SK-N-SH treated with all-trans-retinoic acid at 6 μM for 48 hours (cell line): ENCODE data around the gene SLC25A41.

ENCODE experiments used
- CSDC2 ChIP-seq: fragments of 250-450 bp; sonication (Bioruptor Pico); IDR thresholded peaks from 2 replicates; pipeline ENCODE4 v1.5.0; 2020; ENCODE audit warnings: mild to moderate bottlenecking, moderate library complexity
- ISL1 ChIP-seq: fragments of 250-450 bp; sonication (Bioruptor Pico); IDR thresholded peaks from 2 replicates; pipeline ENCODE4 v2.1.2; 2022; ENCODE audit warnings: mild to moderate bottlenecking, moderate library complexity
- TSHZ2 ChIP-seq: fragments of 250-450 bp; sonication (Bioruptor Pico); IDR thresholded peaks from 2 replicates; pipeline ENCODE4 v1.5.0; 2020; ENCODE audit warnings: mild to moderate bottlenecking, moderate library complexity
- ZFP30 ChIP-seq: fragments of 450-650 bp; formaldehyde crosslinking; IDR thresholded peaks from 2 replicates; pipeline ENCODE4 v1.5.0; 2022; ENCODE audit warnings: mild to moderate bottlenecking, moderate library complexity
- ZNF565 ChIP-seq: fragments of 450-650 bp; formaldehyde crosslinking; conservative IDR thresholded peaks from 2 replicates; pipeline ENCODE4 v1.5.0; 2020; ENCODE audit warnings: low read depth, mild to moderate bottlenecking, moderate library complexity
- ZNF70 ChIP-seq: fragments of 450-650 bp; formaldehyde crosslinking; IDR thresholded peaks from 2 replicates; pipeline ENCODE4 v1.5.0; 2020; ENCODE audit warnings: mild to moderate bottlenecking, moderate library complexity

- TF ChIP-seq TSHZ2 (CRISPR knock-in tag) = no peak
- TF ChIP-seq ISL1 (CRISPR knock-in tag) = no peak
- no peak for TF ChIP-seq CSDC2 (CRISPR knock-in tag)
- TF ChIP-seq ZNF565 = no peak
- no peak for TF ChIP-seq ZFP30 (CRISPR knock-in tag)
- TF ChIP-seq ZNF70 (CRISPR knock-in tag) = no peak
Observed at GRCh38 chr19:6416658-6417405, 16.7 kb downstream of the SLC25A41 start.
